MG63 (cell line): ENCODE data around the gene CALHM5. TPM values are rescaled to one million over a fixed set of nuclear protein-coding genes. Genes with fewer than 3 reads are reported as not detected.

Experiments
- DNase-seq: peaks from one replicate; pipeline ENCODE4 v3.0.0-alpha.2; 2020
- H3K27me3 ChIP-seq: fragments of 250-450 bp; sonication (Bioruptor Pico); 2 replicates; pipeline ENCODE4 v1.5.1; 2020; ENCODE audit warnings: mild to moderate bottlenecking, moderate library complexity
- H3K36me3 ChIP-seq: fragments of 250-450 bp; sonication (Bioruptor Pico); 2 replicates; pipeline ENCODE4 v1.5.1; 2020; ENCODE audit warnings: mild to moderate bottlenecking, moderate library complexity
- H3K4me3 ChIP-seq: fragments of 250-450 bp; sonication (Bioruptor Pico); 2 replicates; pipeline ENCODE4 v1.5.1; 2020; ENCODE audit warnings: mild to moderate bottlenecking, moderate library complexity
- H3K9me3 ChIP-seq: fragments of 250-450 bp; sonication (Bioruptor Pico); 2 replicates; pipeline ENCODE4 v1.5.1; 2020; ENCODE audit warnings: mild to moderate bottlenecking, moderate library complexity
- total RNA-seq: library from RNA; depleted of rRNA; stranded (reverse); fragments of >200 nt; shearing (Covaris generic); gene quantifications from 2 replicates; pipeline ENCODE4 v1.2.3, GENCODE V29; 2014; ENCODE audit warnings: low replicate concordance; rRNA removed

Gene CALHM5
- total RNA-seq, 1 experiment from 2014 or later = 0.49 TPM

- DNase-seq = peak; percentile 34
- H3K27me3 ChIP-seq = 0 out of 2 replicates have a peak, but pooled peaks cover 5% of the 10 kb centered on the region
- no peaks in the 10 kb centered on the region for H3K9me3 ChIP-seq
- no peak overlapping the region for H3K4me3 ChIP-seq
- H3K36me3 ChIP-seq = no peaks in the 10 kb centered on the region
Measured at GRCh38 chr6:116561377-116562018, 50.1 kb downstream of the CALHM5 start.

GRCh38 chr6:116562019-116562403 is 50.6 kb downstream of the CALHM5 start:
- Histone ChIP-seq H3K27me3 (0 out of 2 replicates have a peak, but pooled peaks cover 5% of the 10 kb centered on the region), H3K9me3 (no peaks in the 10 kb centered on the region), H3K4me3 (no peak overlapping the region), H3K36me3 (no peaks in the 10 kb centered on the region)
- DNase-seq = no peak

- H3K4me3 ChIP-seq = no peak overlapping the region
Measured at GRCh38 chr6:116562614-116563013, 51.2 kb downstream of the CALHM5 start.

GRCh38 chr6:116563830-116564229 is 52.4 kb downstream of the CALHM5 start:
- Histone ChIP-seq H3K36me3 (no peaks in the 10 kb centered on the region), H3K4me3 (no peak overlapping the region)
- no peak for DNase-seq

More at GRCh38 chr6:116562614-116563013, 51.2 kb downstream of the CALHM5 start:
- DNase-seq = no peak
- H3K9me3 ChIP-seq = no peaks in the 10 kb centered on the region
- 0 out of 2 replicates have a peak, but pooled peaks cover 5% of the 10 kb centered on the region for H3K27me3 ChIP-seq
- no peaks in the 10 kb centered on the region for H3K36me3 ChIP-seq

GRCh38 chr6:116564311-116564710 is 52.9 kb downstream of the CALHM5 start:
- Histone ChIP-seq H3K36me3 (no peaks in the 10 kb centered on the region), H3K27me3 (0 out of 2 replicates have a peak, but pooled peaks cover 5% of the 10 kb centered on the region), H3K9me3 (no peaks in the 10 kb centered on the region), H3K4me3 (no peak overlapping the region)
- DNase-seq = no peak

More at GRCh38 chr6:116563830-116564229, 52.4 kb downstream of the CALHM5 start:
- Histone ChIP-seq H3K27me3 (0 out of 2 replicates have a peak, but pooled peaks cover 5% of the 10 kb centered on the region), H3K9me3 (no peaks in the 10 kb centered on the region)

- Histone ChIP-seq H3K9me3 (no peaks in the 10 kb centered on the region), H3K4me3 (no peak overlapping the region)
- DNase-seq = no peak
Measured at GRCh38 chr6:116564921-116565872, 53.8 kb downstream of the CALHM5 start.

GRCh38 chr6:116568111-116568510 is 56.7 kb downstream of the CALHM5 start:
- Histone ChIP-seq H3K4me3 (no peak overlapping the region), H3K36me3 (no peaks in the 10 kb centered on the region), H3K9me3 (no peaks in the 10 kb centered on the region), H3K27me3 (no peaks in the 10 kb centered on the region)
- DNase-seq = no peak

More at GRCh38 chr6:116564921-116565872, 53.8 kb downstream of the CALHM5 start:
- Histone ChIP-seq H3K27me3 (0 out of 2 replicates have a peak, but pooled peaks cover 5% of the 10 kb centered on the region), H3K36me3 (no peaks in the 10 kb centered on the region)

GRCh38 chr6:116568821-116569755 is 57.6 kb downstream of the CALHM5 start:
- Histone ChIP-seq H3K4me3 (no peak overlapping the region), H3K36me3 (peaks cover 4% of the 10 kb centered on the region), H3K27me3 (no peaks in the 10 kb centered on the region), H3K9me3 (no peaks in the 10 kb centered on the region)
- no peak for DNase-seq

- Histone ChIP-seq H3K27me3 (no peaks in the 10 kb centered on the region), H3K9me3 (no peaks in the 10 kb centered on the region), H3K36me3 (peaks cover 20% of the 10 kb centered on the region), H3K4me3 (peak within 1 kb of the TSS; percentile 87)
- peak; percentile 99 for DNase-seq
Measured at GRCh38 chr6:116570856-116571682, 59.6 kb downstream of the CALHM5 start, which contains the start of gene RWDD1. TSS of gene RWDD1 (plus strand) at chr6:116571504. CDS start at chr6:116571583, 79 bp downstream.

- DNase-seq = no peak
- peak overlapping the region; percentile 87 for H3K4me3 ChIP-seq
Measured at GRCh38 chr6:116571683-116572000, 60.2 kb downstream of the CALHM5 start.

GRCh38 chr6:116572162-116572561 is 60.7 kb downstream of the CALHM5 start:
- peaks cover 30% of the 10 kb centered on the region for H3K36me3 ChIP-seq
- no peaks in the 10 kb centered on the region for H3K27me3 ChIP-seq
- H3K9me3 ChIP-seq = no peaks in the 10 kb centered on the region
- peak; percentile 37 for DNase-seq
- H3K4me3 ChIP-seq = peak overlapping the region; percentile 87

More at GRCh38 chr6:116571683-116572000, 60.2 kb downstream of the CALHM5 start:
- no peaks in the 10 kb centered on the region for H3K9me3 ChIP-seq
- H3K27me3 ChIP-seq = no peaks in the 10 kb centered on the region
- H3K36me3 ChIP-seq = peaks cover 26% of the 10 kb centered on the region

Other genes with a start within 250 kb of the CALHM5 start
- 61.4 and 81.3 TPM in 2 replicates for gene TSPYL1, start 231.7 kb upstream of the CALHM5 start, total RNA-seq
- 5.4 and 6.4 TPM in 2 replicates for gene DSE, start 140.7 kb upstream of the CALHM5 start, total RNA-seq
- 0.16 and 1.7 TPM in 2 replicates for gene CALHM6, start 50.3 kb upstream of the CALHM5 start, total RNA-seq
- not detected in 2 replicates for gene TRAPPC3L, start 34.0 kb downstream of the CALHM5 start, total RNA-seq
- gene CALHM4, start 42.1 kb downstream of the CALHM5 start, total RNA-seq = not detected in 2 replicates
- 45.3 and 131 TPM in 2 replicates for gene RWDD1, start 59.9 kb downstream of the CALHM5 start, total RNA-seq
- 0.20 TPM in 1 of 2 replicates, not detected in the other for gene RSPH4A, start 104.8 kb downstream of the CALHM5 start, total RNA-seq
- gene ZUP1, start 157.1 kb downstream of the CALHM5 start, total RNA-seq = 9.6 and 15.7 TPM in 2 replicates
- gene KPNA5, start 169.6 kb downstream of the CALHM5 start, total RNA-seq = 2.8 and 9.5 TPM in 2 replicates